ENCODE measurements around the gene RYR2. TPM values are rescaled to one million over a fixed set of nuclear protein-coding genes. Genes with fewer than 3 reads are reported as not detected.

Gene RYR2
- total RNA-seq, 4 donors from 2014 or later: 0.88 to 8.4 (median 5.5) TPM

DNA sequence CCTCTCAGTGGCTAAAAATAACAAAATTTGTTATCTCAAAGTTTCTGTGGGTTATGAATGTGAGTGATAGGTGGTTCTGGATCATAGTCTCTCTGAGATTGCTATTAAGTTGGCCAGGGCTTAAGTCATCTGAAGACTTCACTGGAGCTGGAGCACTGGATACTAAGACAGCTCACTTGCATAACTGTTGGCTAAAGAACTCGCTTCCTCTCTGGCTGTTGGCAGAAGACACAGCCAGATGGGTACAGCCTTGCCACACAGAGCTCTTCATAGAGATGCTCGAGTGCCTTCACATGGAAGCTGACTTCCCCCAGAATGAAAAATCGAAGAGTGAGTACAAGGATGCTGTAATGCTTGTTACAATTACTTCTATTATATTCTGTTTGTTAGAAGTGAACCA lies 514.9 kb downstream of the RYR2 start:
- TF ChIP-seq, protein P1, sequence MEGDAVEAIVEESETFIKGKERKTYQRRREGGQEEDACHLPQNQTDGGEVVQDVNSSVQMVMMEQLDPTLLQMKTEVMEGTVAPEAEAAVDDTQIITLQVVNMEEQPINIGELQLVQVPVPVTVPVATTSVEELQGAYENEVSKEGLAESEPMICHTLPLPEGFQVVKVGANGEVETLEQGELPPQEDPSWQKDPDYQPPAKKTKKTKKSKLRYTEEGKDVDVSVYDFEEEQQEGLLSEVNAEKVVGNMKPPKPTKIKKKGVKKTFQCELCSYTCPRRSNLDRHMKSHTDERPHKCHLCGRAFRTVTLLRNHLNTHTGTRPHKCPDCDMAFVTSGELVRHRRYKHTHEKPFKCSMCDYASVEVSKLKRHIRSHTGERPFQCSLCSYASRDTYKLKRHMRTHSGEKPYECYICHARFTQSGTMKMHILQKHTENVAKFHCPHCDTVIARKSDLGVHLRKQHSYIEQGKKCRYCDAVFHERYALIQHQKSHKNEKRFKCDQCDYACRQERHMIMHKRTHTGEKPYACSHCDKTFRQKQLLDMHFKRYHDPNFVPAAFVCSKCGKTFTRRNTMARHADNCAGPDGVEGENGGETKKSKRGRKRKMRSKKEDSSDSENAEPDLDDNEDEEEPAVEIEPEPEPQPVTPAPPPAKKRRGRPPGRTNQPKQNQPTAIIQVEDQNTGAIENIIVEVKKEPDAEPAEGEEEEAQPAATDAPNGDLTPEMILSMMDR (IDR thresholded peaks at IDR 0.05): no peak
- TF ChIP-seq POLR2A (IDR thresholded peaks at IDR 0.05): no peak
- no peaks in the 10 kb centered on the region for H3K27me3 ChIP-seq
- intact Hi-C loops (cut with DNase I; ENCODE audit: low total_unique reads): no loop called here
- no peak for DNase-seq
- H3K9me3 ChIP-seq: no peaks in the 10 kb centered on the region
- no peaks in the 10 kb centered on the region for H3K4me1 ChIP-seq
- no peak overlapping the region for H3K4me3 ChIP-seq
- no peak overlapping the region for H3K27ac ChIP-seq
- no peaks in the 10 kb centered on the region for H3K36me3 ChIP-seq

DNA sequence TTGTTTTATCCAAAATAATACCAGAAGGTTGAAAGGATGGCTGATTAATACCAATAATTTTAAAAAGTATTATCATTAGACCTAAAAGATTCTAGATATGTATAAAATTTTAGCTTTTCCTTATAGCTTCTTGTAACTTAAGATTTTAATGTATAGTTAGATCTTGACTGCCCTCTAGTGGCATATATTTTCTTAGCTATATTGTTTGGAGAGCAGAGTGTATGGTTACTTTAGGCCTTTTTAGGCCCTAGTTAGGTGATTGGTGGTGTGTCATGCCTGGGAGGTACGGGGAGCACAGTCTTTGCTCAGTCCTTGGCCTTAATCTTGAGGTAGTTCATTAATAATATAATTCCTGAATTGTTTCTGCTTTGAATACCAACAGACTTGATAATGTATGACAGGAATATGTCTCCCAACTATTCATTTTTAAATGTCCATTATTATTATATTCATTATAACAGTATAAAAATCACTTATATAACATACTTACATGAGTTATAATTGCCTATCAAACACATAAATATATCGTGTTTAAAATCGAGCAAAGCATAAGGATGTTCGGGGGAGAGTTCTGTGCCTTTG lies 520.3 kb downstream of the RYR2 start:
- DNase-seq: no peak
- no peaks in the 10 kb centered on the region for H3K27me3 ChIP-seq
- H3K9me3 ChIP-seq: no peaks in the 10 kb centered on the region
- no peak overlapping the region for H3K27ac ChIP-seq
- no peak overlapping the region for H3K4me3 ChIP-seq
- no peaks in the 10 kb centered on the region for H3K4me1 ChIP-seq
- TF ChIP-seq, protein P1 (IDR thresholded peaks at IDR 0.05): peak; percentile 19 to 62 (median 25)
- no peak for TF ChIP-seq POLR2A (IDR thresholded peaks at IDR 0.05)
- intact Hi-C loops (cut with DNase I; ENCODE audit: low total_unique reads): no loop called here
- H3K36me3 ChIP-seq: no peaks in the 10 kb centered on the region

DNA sequence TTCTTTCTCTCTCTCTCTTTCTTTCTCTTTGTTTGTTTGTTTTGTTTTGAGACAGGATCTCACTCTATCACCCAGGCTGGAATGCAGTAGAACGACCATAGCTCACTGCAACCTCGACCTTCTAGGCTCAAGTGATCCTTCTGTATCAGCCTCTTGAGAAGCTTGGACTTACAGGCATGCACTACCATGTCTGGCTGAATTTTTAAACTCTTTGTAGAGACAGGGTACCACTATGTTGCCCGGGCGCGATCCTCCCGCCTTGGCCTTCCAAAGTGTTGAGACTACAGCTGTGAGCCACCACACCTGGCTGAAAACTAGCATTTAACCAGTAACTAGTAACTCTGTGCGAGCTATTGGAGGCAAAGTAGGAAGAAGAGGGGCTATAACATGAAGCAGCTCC lies 523.3 kb downstream of the RYR2 start:
- no peaks in the 10 kb centered on the region for H3K27me3 ChIP-seq
- no peak overlapping the region for H3K4me3 ChIP-seq
- TF ChIP-seq POLR2A (IDR thresholded peaks at IDR 0.05): no peak
- TF ChIP-seq, protein P1 (IDR thresholded peaks at IDR 0.05): no peak
- intact Hi-C loops (cut with DNase I; ENCODE audit: low total_unique reads): no loop called here
- no peaks in the 10 kb centered on the region for H3K36me3 ChIP-seq
- no peak overlapping the region for H3K27ac ChIP-seq
- no peaks in the 10 kb centered on the region for H3K9me3 ChIP-seq
- no peak for DNase-seq
- H3K4me1 ChIP-seq: no peaks in the 10 kb centered on the region

DNA sequence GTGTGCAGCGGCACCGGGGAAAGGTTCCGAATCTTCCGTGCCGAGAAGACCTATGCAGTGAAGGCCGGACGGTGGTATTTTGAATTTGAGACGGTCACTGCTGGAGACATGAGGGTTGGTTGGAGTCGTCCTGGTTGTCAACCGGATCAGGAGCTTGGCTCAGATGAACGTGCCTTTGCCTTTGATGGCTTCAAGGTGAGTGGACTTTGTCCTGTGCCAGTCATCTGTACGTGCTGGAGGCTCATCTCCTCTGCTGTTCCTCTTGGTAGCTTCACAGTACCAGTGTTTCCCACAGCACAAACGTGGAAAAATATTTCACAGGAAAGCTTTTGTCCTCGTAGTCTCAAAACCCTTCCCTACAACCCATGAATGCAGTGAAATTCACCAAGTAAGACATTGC lies 524.6 kb downstream of the RYR2 start:
- TF ChIP-seq POLR2A (IDR thresholded peaks at IDR 0.05): no peak
- TF ChIP-seq, protein P1 (IDR thresholded peaks at IDR 0.05): no peak

DNA sequence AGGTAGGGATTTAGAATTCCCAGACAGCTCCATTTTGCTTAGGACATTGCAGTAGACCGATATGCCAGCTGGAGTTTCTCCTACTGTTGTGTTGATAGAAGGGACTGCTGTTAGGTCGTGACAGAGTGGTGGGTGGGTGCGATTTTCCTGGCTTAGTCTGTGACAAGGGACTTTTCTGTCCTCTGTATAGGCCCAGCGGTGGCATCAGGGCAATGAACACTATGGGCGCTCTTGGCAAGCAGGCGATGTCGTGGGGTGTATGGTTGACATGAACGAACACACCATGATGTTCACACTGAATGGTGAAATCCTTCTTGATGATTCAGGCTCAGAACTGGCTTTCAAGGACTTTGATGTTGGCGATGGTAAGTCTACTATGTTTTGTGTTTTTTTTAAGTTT lies 527.0 kb downstream of the RYR2 start:
- TF ChIP-seq, protein P1 (IDR thresholded peaks at IDR 0.05): no peak
- TF ChIP-seq POLR2A (IDR thresholded peaks at IDR 0.05): no peak
- Histone ChIP-seq H3K9me3 (no peaks in the 10 kb centered on the region), H3K27me3 (no peaks in the 10 kb centered on the region), H3K4me3 (no peak overlapping the region), H3K27ac (no peak overlapping the region), H3K4me1 (no peaks in the 10 kb centered on the region), H3K36me3 (no peaks in the 10 kb centered on the region)
- DNase-seq: no peak
- intact Hi-C loops (cut with DNase I; ENCODE audit: low total_unique reads): no loop called here

More for the DNA sequence above, 524.6 kb downstream of the RYR2 start:
- no peaks in the 10 kb centered on the region for H3K9me3 ChIP-seq
- H3K27me3 ChIP-seq: no peaks in the 10 kb centered on the region
- no peak for DNase-seq
- intact Hi-C loops (cut with DNase I; ENCODE audit: low total_unique reads): no loop called here
- no peak overlapping the region for H3K4me3 ChIP-seq
- H3K4me1 ChIP-seq: no peaks in the 10 kb centered on the region
- H3K36me3 ChIP-seq: no peaks in the 10 kb centered on the region
- H3K27ac ChIP-seq: no peak overlapping the region
